NCI-H526 (cell line): ENCODE measurements around the gene PZP.
"Not testable (repeated sequence)": the region's sequence is repeated elsewhere in the genome, so short reads cannot be mapped to it uniquely, and the experiment has no call there.

Experiments used
- DNase-seq, 2 experiments: peaks; one replicate each; lab custom pipeline; 2025; lab: John Stamatoyannopoulos, UW

The PZP gene

DNA sequence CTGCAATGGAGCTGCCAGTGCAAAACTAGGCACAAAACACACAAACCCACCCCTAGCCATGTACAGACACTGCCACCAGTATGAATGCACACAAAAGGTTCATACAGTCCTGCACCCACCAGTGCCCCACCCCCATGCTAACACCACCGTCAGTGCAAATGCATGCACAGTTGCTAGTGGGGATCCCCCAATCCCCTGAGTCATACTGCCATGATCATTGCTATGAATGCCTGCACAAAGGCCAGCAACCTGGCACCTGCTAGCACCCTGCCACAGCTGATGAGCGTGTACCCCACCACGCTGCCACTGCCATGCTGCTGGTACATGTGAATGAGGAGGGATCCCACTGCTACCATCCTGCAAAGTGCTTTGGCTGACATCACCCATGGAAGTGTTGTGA, 23.9 kb downstream of the PZP start:
- no peak for DNase-seq

GRCh38 chr12:9180810-9181209, 27.4 kb downstream of the PZP start:
- no peak for DNase-seq

GRCh38 chr12:9179781-9180180, 28.4 kb downstream of the PZP start:
- DNase-seq = no peak

DNA sequence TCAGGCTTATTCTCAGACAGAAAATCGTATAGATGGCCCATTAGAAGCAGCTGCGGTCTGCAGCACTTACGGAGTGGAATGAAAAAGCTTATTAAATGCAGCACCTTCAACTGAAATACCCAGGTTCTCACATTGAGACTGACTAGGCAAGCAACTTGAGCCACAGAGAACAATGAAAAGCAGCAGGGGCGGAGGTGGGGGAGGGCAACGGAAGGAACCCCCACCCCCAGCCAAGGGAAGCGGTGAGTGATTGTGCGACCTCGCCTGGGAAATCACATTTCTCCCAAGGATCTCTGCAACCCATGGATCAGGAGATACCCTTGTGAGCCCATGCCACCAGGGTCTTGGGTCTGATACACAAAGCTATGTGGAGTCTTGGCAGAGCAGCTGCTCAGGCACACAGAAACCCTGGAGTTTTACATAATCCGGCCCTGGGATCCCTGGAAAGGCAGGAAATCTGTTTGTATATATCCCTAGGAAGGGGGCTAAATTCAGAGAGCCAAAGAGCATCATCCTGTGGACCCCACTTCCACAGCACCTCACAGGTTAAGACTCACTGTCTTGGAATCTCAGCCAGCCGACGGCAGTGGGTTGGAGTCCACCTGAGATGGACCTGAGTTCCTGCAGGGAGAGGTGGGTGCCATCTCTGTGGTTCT, 38.1 kb downstream of the PZP start:
- no peak for DNase-seq

- not testable (repeated sequence) for DNase-seq
These were observed 40.9 kb downstream of the PZP start for GRCh38 chr12:9167345-9167744.

GRCh38 chr12:9163392-9163791, 44.8 kb downstream of the PZP start:
- DNase-seq = no peak

- DNase-seq = no peak
These were observed 52.1 kb downstream of the PZP start for GRCh38 chr12:9156119-9156518.

DNA sequence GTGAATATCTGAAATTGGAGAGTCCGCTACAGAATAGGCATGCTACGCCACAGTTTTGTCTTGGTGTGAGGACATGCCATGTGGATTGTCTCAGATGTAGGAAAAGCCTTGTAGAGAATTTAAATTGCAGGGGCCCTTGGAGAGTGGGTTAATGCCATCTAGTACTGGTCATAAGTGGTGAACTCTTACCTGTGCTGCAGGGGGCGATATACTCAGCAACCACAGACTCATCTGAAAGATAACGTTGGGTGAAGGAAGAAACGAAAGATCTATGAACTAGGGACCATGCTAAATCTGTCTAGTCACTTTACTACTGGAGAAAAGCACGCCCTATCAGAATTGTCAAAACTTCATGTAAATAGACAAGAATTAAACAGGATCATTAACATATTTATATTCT, 58.8 kb downstream of the PZP start:
- peak; percentile 32 to 35 for DNase-seq

GRCh38 chr12:9148926-9149325, 59.3 kb downstream of the PZP start:
- DNase-seq = no peak

DNA sequence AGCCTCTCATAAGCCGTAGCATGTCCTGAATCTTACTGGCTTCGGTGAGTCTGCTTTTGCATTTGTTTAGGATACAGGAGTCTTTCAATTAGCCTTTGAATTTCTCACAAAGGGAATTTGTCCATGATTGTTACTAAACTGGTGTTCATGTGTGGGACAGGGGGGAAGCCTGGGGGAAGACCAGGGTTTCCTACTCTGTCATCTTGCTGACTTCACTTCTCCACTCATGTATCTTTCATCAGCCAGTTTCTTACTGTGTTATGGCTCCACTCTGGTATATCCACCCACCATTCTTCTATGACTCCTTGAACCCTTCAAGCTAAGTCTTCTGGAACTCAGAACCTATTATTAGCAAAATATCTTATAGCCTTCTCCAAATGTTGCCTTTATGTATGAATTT, 60.7 kb downstream of the PZP start:
- DNase-seq = no peak

- DNase-seq = no peak
These were observed 63.5 kb downstream of the PZP start for GRCh38 chr12:9144730-9145106.

GRCh38 chr12:9143929-9144729, 64.1 kb downstream of the PZP start:
- no peak for DNase-seq

DNA sequence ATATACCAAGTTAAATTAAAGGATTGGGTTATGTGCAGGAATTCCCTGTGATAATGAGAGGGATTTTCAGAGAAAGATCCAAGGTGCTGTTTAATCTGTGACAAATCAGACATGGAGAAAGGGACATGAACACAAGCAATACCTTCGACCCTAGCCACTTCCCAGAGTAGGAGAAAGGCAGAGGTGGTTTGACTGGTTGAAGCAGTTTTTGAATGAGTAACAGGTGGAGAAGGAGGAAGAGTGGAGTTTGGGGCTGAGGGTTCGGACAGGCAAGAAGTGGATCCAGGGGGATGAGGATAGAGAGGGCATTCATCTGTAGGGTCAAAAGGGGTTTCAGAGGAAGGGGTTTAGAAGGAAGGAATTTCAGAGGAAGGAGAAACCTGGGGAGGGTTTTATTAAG, 65.1 kb downstream of the PZP start:
- no peak for DNase-seq

DNA sequence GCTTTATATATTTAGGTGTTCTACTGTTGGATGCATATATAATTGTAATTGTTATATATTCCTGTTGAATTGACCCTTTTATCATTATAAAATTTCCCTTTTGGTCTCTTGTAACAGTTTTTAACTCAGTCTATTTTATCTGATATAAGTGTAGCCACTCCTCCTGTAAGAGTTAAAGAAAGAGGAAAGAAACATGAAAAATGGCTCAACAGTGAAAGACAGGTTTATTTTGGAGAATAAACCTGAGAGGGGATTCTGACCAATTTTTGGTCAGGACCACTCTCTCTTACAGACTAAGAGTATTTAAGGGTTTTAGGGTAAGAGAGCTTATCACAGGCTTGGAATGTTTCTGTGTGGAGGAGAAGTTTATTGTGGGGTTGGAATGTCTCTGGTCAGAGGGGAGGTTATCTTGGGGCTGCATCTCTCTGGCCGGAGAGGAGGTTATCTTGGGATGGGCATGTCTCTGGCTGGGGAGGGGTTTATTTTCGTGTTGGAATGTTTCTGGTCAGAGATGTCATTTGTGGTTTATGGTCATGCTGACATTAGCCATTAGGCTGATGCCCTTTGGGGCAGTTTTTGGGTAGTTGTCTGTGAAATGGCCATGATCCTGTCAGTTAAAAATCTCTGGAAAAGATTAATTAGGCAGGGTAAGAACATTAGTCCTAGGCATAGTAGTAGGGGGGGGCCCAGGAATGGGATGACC, 68.5 kb downstream of the PZP start:
- not testable (repeated sequence) for DNase-seq

GRCh38 chr12:9135903-9136310, 72.3 kb downstream of the PZP start:
- DNase-seq = no peak

GRCh38 chr12:9134981-9135628, 73.1 kb downstream of the PZP start:
- no peak for DNase-seq

DNA sequence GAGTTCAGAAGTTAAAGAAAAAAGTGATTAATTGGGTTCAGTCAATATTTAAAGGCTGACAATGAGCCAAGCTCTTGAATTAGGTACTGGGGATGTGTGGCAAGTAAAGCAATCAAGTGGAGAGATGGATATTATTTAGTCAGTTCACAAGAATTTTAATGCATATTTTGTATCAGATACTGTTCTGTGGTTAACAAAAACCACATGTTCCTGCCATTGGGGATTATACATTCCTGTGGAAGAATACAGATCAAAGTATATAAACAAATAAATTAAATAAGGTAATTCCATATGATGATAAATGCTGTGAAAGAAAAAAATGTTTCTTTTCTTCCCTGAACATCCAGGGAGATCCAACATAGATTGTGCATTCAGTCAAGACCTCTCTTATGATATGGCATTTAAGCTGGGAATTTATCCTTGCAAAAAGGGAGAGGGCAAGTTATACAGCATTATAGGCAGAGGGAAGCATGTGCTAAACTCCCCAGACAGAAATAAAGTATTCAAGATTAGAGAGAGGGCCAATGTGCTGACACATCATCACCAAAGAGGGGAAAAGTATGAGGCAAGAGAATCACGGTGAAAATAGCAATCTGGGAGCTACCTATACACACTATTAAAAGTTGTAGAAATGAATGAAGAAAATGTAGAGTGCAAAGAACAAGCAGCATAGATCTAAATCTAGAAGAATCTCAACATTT, 74.8 kb downstream of the PZP start:
- DNase-seq = no peak

- no peak for DNase-seq
These were observed 76.1 kb downstream of the PZP start for GRCh38 chr12:9132008-9132535.

GRCh38 chr12:9130244-9130643, 78.0 kb downstream of the PZP start:
- no peak for DNase-seq

- no peak for DNase-seq
These were observed 80.1 kb downstream of the PZP start for GRCh38 chr12:9127936-9128663.

DNA sequence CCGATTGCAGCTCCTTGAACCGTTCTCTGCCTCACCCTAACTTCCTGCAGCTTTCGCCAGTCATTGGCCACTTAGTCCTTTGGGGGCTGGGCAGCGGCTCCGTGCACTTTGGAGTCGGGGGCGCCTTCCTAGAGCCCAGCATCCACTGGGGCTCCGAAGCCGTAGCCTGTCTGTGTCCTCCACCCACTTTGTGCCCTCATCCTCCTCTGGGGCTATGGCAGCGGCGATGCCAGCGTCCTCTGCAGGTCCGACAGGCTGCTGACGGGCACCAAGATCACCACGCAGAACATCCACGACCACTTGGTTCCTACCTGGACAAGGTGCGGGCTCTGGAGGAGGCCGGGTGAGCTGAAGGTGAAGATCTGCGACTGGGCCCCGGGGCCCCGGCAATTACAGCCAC, 80.7 kb downstream of the PZP start:
- no peak for DNase-seq
